SK-N-SH (cell line): ENCODE data around the gene ROBO4. TPM values are rescaled to one million over a fixed set of nuclear protein-coding genes. Genes with fewer than 3 reads are reported as not detected.

ENCODE experiments used
- CTCF ChIA-PET: fragments of 300-600, 350-600 bp; formaldehyde crosslinking; extraction: SDS; loops from one replicate; lab custom pipeline; 2021; lab: Yijun Ruan, JAX
- POLR2A ChIA-PET: fragments of 350-600 bp; sonication (Branson Sonifier 250); formaldehyde crosslinking; extraction: SDS; loops from one replicate; lab custom pipeline; 2020; ENCODE audit warnings: antibody characterized with exemption, inconsistent platforms; lab: Yijun Ruan, JAX
- DNase-seq: peaks from one replicate; pipeline ENCODE4 v3.0.0; 2012
- H2AFZ ChIP-seq: fragments of 200-600 bp; sonication (generic); 2 replicates; pipeline ENCODE4 v1.8.1; 2016; ENCODE audit warnings: antibody characterized with exemption, mild to moderate bottlenecking, low read depth
- H3F3A ChIP-seq: fragments of 200-600 bp; sonication (generic); replicated peaks from 2 replicates; pipeline ENCODE3; 2016; ENCODE audit warnings: antibody characterized with exemption, mild to moderate bottlenecking; ENCODE audit not compliant: insufficient read depth
- H3K27ac ChIP-seq, 2 experiments: fragments of 200-500 bp in 1 of 2; fragments of 200-600 bp in 1 of 2; sonication (Bioruptor generic) in 1 of 2; sonication (generic), shearing (Covaris generic) in 1 of 2; 2 replicates each; pipeline versions ENCODE4 v1.5.1 to v1.6.1; 2014 to 2016; ENCODE audit warnings: low read depth in 2 of 2, inconsistent platforms in 1 of 2, low read length in 1 of 2, mild to moderate bottlenecking in 1 of 2, mixed read lengths in 1 of 2
- H3K27me3 ChIP-seq: fragments of 200-600 bp; sonication (generic), shearing (Covaris generic); 2 replicates; pipeline ENCODE4 v1.6.1; 2016; ENCODE audit warnings: mixed run types; ENCODE audit not compliant: insufficient read depth
- H3K36me3 ChIP-seq, 2 experiments: fragments of 200-500 bp in 1 of 2; fragments of 200-600 bp in 1 of 2; sonication (Bioruptor generic) in 1 of 2; sonication (generic) in 1 of 2; replicated peaks in 1 of 2; 2 replicates each; pipeline versions ENCODE3 to v1.5.1; 2014 to 2016; ENCODE audit warnings: low read length in 1 of 2, mild to moderate bottlenecking in 1 of 2; ENCODE audit not compliant: insufficient read depth in 2 of 2, control insufficient read depth in 1 of 2
- H3K4me1 ChIP-seq, 2 experiments: fragments of 200-500 bp in 1 of 2; fragments of 200-600 bp in 1 of 2; sonication (Bioruptor generic) in 1 of 2; sonication (generic), shearing (Covaris generic) in 1 of 2; 2 replicates each; pipeline versions ENCODE4 v1.5.1 to v1.6.1; 2014 to 2016; ENCODE audit warnings: low read depth in 1 of 2, low read length in 1 of 2, mixed run types in 1 of 2; ENCODE audit not compliant: insufficient read depth in 2 of 2, control insufficient read depth in 1 of 2
- H3K4me2 ChIP-seq: fragments of 200-600 bp; sonication (generic), shearing (Covaris generic); 2 replicates; pipeline ENCODE4 v1.6.1; 2017; ENCODE audit warnings: mixed run types
- H3K4me3 ChIP-seq, 2 experiments: fragments of 200-500 bp in 1 of 2; fragments of 200-600 bp in 1 of 2; sonication (Bioruptor generic) in 1 of 2; sonication (generic), shearing (Covaris generic) in 1 of 2; 2 replicates each; pipeline versions ENCODE4 v1.5.1 to v1.8.1; 2014 to 2016; ENCODE audit warnings: low read depth in 2 of 2, inconsistent platforms in 1 of 2, low read length in 1 of 2, mild to moderate bottlenecking in 1 of 2, mixed read lengths in 1 of 2, moderate library complexity in 1 of 2
- H3K79me2 ChIP-seq: fragments of 200-600 bp; sonication (generic); 2 replicates; pipeline ENCODE4 v1.8.1; 2017; ENCODE audit warnings: mild to moderate bottlenecking; ENCODE audit not compliant: insufficient read depth
- H3K9ac ChIP-seq: fragments of 200-600 bp; sonication (generic); 2 replicates; pipeline ENCODE4 v1.6.1; 2017; ENCODE audit warnings: mixed run types
- H3K9me2 ChIP-seq: fragments of 200-600 bp; sonication (generic); 2 replicates; pipeline ENCODE4 v1.6.1; 2017; ENCODE audit warnings: mixed run types
- H3K9me3 ChIP-seq: fragments of 200-600 bp; sonication (generic); 2 replicates; pipeline ENCODE4 v1.6.1; 2017; ENCODE audit warnings: mixed run types, mild to moderate bottlenecking, moderate library complexity
- H4K20me1 ChIP-seq: fragments of 200-600 bp; sonication (generic); 2 replicates; pipeline ENCODE4 v1.6.1; 2017; ENCODE audit warnings: mild to moderate bottlenecking, mixed run types; ENCODE audit not compliant: insufficient read depth
- CHD2 ChIP-seq: fragments of 150-350 bp; IDR thresholded peaks from 2 replicates; pipeline ENCODE4 v1.6.1; 2018; ENCODE audit warnings: low read length; ENCODE audit not compliant: partially characterized antibody
- ELF1 ChIP-seq: IDR thresholded peaks from 2 replicates; pipeline ENCODE4 v1.4.0; 2012
- FOXJ3 ChIP-seq: sonication (generic); formaldehyde crosslinking; IDR thresholded peaks from 2 replicates; pipeline ENCODE4 v1.5.1; 2020; ENCODE audit warnings: mild to moderate bottlenecking, missing genetic modification reagents
- FOXM1 ChIP-seq: IDR thresholded peaks from 2 replicates; pipeline ENCODE4 v1.4.0; 2012; ENCODE audit warnings: low read depth, mild to moderate bottlenecking
- GABPA ChIP-seq: IDR thresholded peaks from 2 replicates; pipeline ENCODE4 v1.4.0; 2012; ENCODE audit warnings: low read depth, mild to moderate bottlenecking
- GATA2 ChIP-seq: sonication (generic); formaldehyde crosslinking; IDR thresholded peaks from 2 replicates; pipeline ENCODE4 v1.5.0; 2020; ENCODE audit warnings: mild to moderate bottlenecking, missing genetic modification reagents
- JUND ChIP-seq: IDR thresholded peaks from 2 replicates; pipeline ENCODE4 v1.4.0; 2012
- MAX ChIP-seq: IDR thresholded peaks from 2 replicates; pipeline ENCODE4 v1.4.0; 2012; ENCODE audit warnings: low read depth
- MEF2A ChIP-seq: IDR thresholded peaks from 2 replicates; pipeline ENCODE4 v1.4.0; 2012; ENCODE audit warnings: low read depth, borderline replicate concordance
- NFIC ChIP-seq: IDR thresholded peaks from 2 replicates; pipeline ENCODE4 v1.4.0; 2012; ENCODE audit warnings: borderline replicate concordance
- PBX3 ChIP-seq: IDR thresholded peaks from 2 replicates; pipeline ENCODE4; 2012
- POLR2AphosphoS5 ChIP-seq: IDR thresholded peaks from 2 replicates; pipeline ENCODE4 v1.6.1; 2012; ENCODE audit warnings: low read depth, low read length
- RAD21 ChIP-seq: IDR thresholded peaks from 2 replicates; pipeline ENCODE4 v1.6.1; 2012; ENCODE audit warnings: mild to moderate bottlenecking, low read length
- RCOR1 ChIP-seq: fragments of 150-350 bp; IDR thresholded peaks from 2 replicates; pipeline ENCODE4 v1.6.1; 2017; ENCODE audit warnings: antibody characterized with exemption, low read length
- RFX5 ChIP-seq: IDR thresholded peaks from 2 replicates; pipeline ENCODE4 v1.6.1; 2012; ENCODE audit warnings: mild to moderate bottlenecking, improper control_type of control experiment, low read length
- RXRA ChIP-seq: IDR thresholded peaks from 2 replicates; pipeline ENCODE4 v1.4.0; 2012; ENCODE audit warnings: low read depth, mild to moderate bottlenecking, borderline replicate concordance
- TAF1 ChIP-seq: IDR thresholded peaks from 2 replicates; pipeline ENCODE4 v1.6.1; 2012; ENCODE audit warnings: low read depth, mild to moderate bottlenecking, low read length, moderate library complexity, borderline replicate concordance
- TCF12 ChIP-seq: IDR thresholded peaks from 2 replicates; pipeline ENCODE4 v1.4.0; 2012
- TEAD4 ChIP-seq: IDR thresholded peaks from 2 replicates; pipeline ENCODE4 v1.4.0; 2012; ENCODE audit warnings: mild to moderate bottlenecking, borderline replicate concordance; ENCODE audit not compliant: insufficient read depth
- YY1 ChIP-seq: IDR thresholded peaks from 2 replicates; pipeline ENCODE4 v1.4.0; 2012; ENCODE audit warnings: low read depth, mild to moderate bottlenecking
- ZBTB33 ChIP-seq: IDR thresholded peaks from 2 replicates; pipeline ENCODE4 v1.4.0; 2012; ENCODE audit warnings: low read depth, borderline replicate concordance
- WGBS: methylation state at CpG from one replicate; pipeline ENCODE4 v1.1.6; 2017; ENCODE audit warnings: low lambda C conversion rate; 5-methylcytosine and 5-hydroxymethylcytosine counted together
- polyA plus RNA-seq, 3 experiments: library from polyadenylated mRNA; depleted of rRNA; stranded (reverse); fragments of >200 nt; gene quantifications; 2 replicates each; pipeline ENCODE4 v1.2.3, GENCODE V29; 2012
- TF ChIP-seq, protein P1 (sequence below): IDR thresholded peaks from 2 replicates; pipeline ENCODE4 v1.6.1; 2012; ENCODE audit warnings: mild to moderate bottlenecking, low read depth, low read length, moderate library complexity

ROBO4 gene
- polyA plus RNA-seq, 1 of the 3 experiments (the other 2 are of a cell fraction) = 0.95 TPM

- POLR2A ChIA-PET = interaction anchor here (2.2 kb wide), 1 partner anchor 11 kb away, joined by 6 read pairs; the partner anchor contains the start of gene CCDC15
- no peaks in the 10 kb centered on the region for H3F3A ChIP-seq
- no peak for TF ChIP-seq POLR2AphosphoS5
- no peak for TF ChIP-seq FOXM1
- TF ChIP-seq CHD2 = no peak
- no peak for TF ChIP-seq MAX
- TF ChIP-seq TCF12 = no peak
- no peak for TF ChIP-seq FOXJ3
- no peak for TF ChIP-seq TEAD4
- TF ChIP-seq ELF1 = no peak
- no peak for TF ChIP-seq RFX5
- TF ChIP-seq, all 33 proteins: peak for 0
- no peaks in the 10 kb centered on the region for H3K9me3 ChIP-seq
- no peak for DNase-seq
- H2AFZ ChIP-seq = no peak overlapping the region
- H3K9me2 ChIP-seq = no peaks in the 10 kb centered on the region
- H3K4me1 ChIP-seq = no peaks in the 10 kb centered on the region; a peak in 1 of 4 replicates
- no peaks in the 10 kb centered on the region for H3K79me2 ChIP-seq
- no peak overlapping the region for H3K9ac ChIP-seq
- no peak overlapping the region for H3K27ac ChIP-seq
- H3K36me3 ChIP-seq = no peaks in the 10 kb centered on the region
- H3K4me3 ChIP-seq = no peak overlapping the region
- H3K27me3 ChIP-seq = no peaks in the 10 kb centered on the region
- 54% methylated on average over 6 of the region's 6 CpGs for WGBS
- H4K20me1 ChIP-seq = no peaks in the 10 kb centered on the region
- H3K4me2 ChIP-seq = no peak overlapping the region
- CTCF ChIA-PET = interaction anchor here (0.6 to 2.4 kb wide), 3 partner anchors 76 to 546 kb away, joined by 3 to 9 read pairs (median 5); no protein-coding TSS in a partner anchor
Observed at GRCh38 chr11:124942466-124943253, 45.0 kb upstream of the ROBO4 start.

DNA sequence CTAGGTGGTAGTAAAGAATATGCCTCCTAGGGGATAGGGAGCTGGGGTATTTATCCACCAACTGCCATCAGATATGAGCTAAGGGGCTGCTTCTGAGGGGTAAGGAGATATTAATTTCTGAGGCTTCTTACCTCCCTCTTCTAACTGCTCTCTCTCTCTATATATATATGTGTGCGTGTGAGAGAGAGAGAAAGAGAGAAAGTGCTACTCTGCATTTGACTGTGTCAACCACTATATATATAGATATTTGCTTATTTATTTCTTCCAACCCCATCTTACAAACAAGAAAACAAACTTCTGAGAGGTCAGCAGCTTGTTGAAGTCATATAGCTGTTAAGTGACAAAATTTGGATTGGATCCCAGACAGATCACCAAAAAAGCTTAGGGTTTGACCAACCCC is 44.0 kb upstream of the ROBO4 start:
- no peaks in the 10 kb centered on the region for H3K36me3 ChIP-seq
- no peaks in the 10 kb centered on the region for H3K4me1 ChIP-seq
- CTCF ChIA-PET = interaction anchor here (0.7 to 2.4 kb wide), 3 partner anchors 75 to 463 kb away, joined by 3 to 9 read pairs (median 5); no protein-coding TSS in a partner anchor
- no peak overlapping the region for H3K4me2 ChIP-seq
- no peak overlapping the region for H3K4me3 ChIP-seq
- no peaks in the 10 kb centered on the region for H3F3A ChIP-seq
- no peak overlapping the region for H3K27ac ChIP-seq
- no peaks in the 10 kb centered on the region for H3K27me3 ChIP-seq
- DNase-seq = no peak
- POLR2A ChIA-PET = interaction anchor here (2.2 kb wide), 1 partner anchor 12 kb away, joined by 6 read pairs; the partner anchor contains the start of gene CCDC15
- no peaks in the 10 kb centered on the region for H4K20me1 ChIP-seq
- H3K9me2 ChIP-seq = no peaks in the 10 kb centered on the region
- no peaks in the 10 kb centered on the region for H3K9me3 ChIP-seq
- H3K79me2 ChIP-seq = no peaks in the 10 kb centered on the region
- H3K9ac ChIP-seq = no peak overlapping the region
- H2AFZ ChIP-seq = no peak overlapping the region
- 88% methylated on average over 1 of the region's 1 CpG for WGBS
- no peak for TF ChIP-seq GATA2 (CRISPR knock-in tag)
- TF ChIP-seq MEF2A = no peak
- TF ChIP-seq NFIC = no peak
- no peak for TF ChIP-seq JUND
- TF ChIP-seq, protein P1, sequence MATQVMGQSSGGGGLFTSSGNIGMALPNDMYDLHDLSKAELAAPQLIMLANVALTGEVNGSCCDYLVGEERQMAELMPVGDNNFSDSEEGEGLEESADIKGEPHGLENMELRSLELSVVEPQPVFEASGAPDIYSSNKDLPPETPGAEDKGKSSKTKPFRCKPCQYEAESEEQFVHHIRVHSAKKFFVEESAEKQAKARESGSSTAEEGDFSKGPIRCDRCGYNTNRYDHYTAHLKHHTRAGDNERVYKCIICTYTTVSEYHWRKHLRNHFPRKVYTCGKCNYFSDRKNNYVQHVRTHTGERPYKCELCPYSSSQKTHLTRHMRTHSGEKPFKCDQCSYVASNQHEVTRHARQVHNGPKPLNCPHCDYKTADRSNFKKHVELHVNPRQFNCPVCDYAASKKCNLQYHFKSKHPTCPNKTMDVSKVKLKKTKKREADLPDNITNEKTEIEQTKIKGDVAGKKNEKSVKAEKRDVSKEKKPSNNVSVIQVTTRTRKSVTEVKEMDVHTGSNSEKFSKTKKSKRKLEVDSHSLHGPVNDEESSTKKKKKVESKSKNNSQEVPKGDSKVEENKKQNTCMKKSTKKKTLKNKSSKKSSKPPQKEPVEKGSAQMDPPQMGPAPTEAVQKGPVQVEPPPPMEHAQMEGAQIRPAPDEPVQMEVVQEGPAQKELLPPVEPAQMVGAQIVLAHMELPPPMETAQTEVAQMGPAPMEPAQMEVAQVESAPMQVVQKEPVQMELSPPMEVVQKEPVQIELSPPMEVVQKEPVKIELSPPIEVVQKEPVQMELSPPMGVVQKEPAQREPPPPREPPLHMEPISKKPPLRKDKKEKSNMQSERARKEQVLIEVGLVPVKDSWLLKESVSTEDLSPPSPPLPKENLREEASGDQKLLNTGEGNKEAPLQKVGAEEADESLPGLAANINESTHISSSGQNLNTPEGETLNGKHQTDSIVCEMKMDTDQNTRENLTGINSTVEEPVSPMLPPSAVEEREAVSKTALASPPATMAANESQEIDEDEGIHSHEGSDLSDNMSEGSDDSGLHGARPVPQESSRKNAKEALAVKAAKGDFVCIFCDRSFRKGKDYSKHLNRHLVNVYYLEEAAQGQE = no peak
- no peak for TF ChIP-seq PBX3
- TF ChIP-seq YY1 = no peak
- TF ChIP-seq RXRA = no peak
- no peak for TF ChIP-seq CHD2
- TF ChIP-seq ZBTB33 = no peak
- TF ChIP-seq FOXM1 = no peak
- TF ChIP-seq RCOR1 = no peak
- TF ChIP-seq RAD21 = no peak
- TF ChIP-seq TEAD4 = no peak
- TF ChIP-seq GABPA = no peak
- no peak for TF ChIP-seq TCF12
- TF ChIP-seq TAF1 = no peak
- no peak for TF ChIP-seq FOXJ3
